AG20443 (cell line): ENCODE measurements around the gene LRRK1.

Experiments used
- DNase-seq: peaks from one replicate; pipeline ENCODE4 v3.0.0; 2012; ENCODE audit warnings: low spot score, mixed read lengths

LRRK1 gene

GRCh38 chr15:101058735-101059134 lies 139.6 kb downstream of the LRRK1 start:
- no peak for DNase-seq

- no peak for DNase-seq
These were observed 140.5 kb downstream of the LRRK1 start for GRCh38 chr15:101059381-101060341.

GRCh38 chr15:101060576-101061551 lies 141.7 kb downstream of the LRRK1 start:
- DNase-seq, result no peak

GRCh38 chr15:101062063-101062462 lies 142.9 kb downstream of the LRRK1 start:
- no peak for DNase-seq

DNA sequence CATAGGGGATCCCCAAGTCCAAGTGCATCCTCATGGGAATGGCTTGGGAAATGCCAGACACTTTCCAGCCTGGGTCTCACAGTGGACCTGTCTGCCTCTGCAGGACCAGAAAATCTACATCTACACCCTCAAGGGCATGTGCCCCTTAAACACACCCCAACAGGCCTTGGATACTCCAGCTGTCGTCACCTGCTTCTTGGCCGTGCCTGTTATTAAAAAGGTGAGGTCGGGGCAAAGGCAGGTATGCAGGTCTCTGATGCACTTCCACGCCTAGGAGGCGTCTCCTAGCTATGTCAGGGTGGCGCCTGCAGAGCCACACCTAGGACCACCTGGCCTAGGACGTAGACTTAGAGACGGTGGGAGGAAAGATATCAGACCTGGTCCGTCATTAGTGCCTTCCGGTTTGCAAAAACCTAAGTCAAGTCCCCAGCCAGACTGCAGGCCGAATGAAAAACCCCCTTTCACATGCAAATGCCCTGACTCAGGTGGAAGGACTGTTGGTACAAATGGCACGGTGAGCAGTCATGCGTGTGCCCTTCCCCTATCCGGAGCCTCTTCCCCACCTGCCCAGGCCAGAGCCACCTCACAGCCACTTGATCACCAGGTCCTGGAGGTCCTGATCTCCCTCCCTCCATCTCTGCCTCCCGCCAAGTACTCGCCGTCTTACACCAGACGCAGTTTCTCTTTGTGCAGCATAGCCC lies 143.5 kb downstream of the LRRK1 start:
- DNase-seq, result no peak

DNA sequence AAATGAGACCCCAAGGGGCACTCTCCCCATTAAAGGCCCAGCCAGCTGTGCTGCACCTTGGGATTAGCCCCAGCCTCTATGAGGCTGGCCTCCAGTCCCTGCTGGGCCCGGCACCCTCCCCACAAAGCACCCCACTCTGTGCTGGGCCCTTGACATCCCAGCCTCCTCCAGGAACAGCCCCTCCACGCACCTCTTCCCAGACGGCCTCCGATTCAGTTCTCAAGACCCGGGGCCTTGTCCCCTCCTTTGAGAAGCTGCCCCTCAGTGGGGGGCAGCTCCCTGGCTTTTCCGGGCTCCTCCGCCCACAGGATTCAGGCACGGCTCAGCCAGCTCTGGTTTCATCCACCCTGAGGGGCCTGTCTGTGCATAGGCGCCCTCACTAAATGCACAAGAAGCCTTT lies 144.1 kb downstream of the LRRK1 start:
- DNase-seq, result no peak

GRCh38 chr15:101063891-101064794 lies 145.0 kb downstream of the LRRK1 start:
- no peak for DNase-seq

GRCh38 chr15:101064795-101065569 lies 145.8 kb downstream of the LRRK1 start:
- DNase-seq, result no peak

DNA sequence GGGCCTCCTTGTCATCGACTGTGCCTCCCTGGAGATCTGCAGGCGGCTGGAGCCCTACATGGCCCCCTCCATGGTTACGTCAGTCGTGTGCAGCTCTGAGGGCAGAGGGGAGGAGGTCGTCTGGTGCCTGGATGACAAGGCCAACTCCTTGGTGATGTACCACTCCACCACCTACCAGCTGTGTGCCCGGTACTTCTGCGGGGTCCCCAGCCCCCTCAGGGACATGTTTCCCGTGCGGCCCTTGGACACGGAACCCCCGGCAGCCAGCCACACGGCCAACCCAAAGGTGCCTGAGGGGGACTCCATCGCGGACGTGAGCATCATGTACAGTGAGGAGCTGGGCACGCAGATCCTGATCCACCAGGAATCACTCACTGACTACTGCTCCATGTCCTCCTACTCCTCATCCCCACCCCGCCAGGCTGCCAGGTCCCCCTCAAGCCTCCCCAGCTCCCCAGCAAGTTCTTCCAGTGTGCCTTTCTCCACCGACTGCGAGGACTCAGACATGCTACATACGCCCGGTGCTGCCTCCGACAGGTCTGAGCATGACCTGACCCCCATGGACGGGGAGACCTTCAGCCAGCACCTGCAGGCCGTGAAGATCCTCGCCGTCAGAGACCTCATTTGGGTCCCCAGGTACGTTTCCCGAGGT lies 146.5 kb downstream of the LRRK1 start:
- no peak for DNase-seq

- no peak for DNase-seq
These were observed 147.6 kb downstream of the LRRK1 start for GRCh38 chr15:101066501-101067408.

DNA sequence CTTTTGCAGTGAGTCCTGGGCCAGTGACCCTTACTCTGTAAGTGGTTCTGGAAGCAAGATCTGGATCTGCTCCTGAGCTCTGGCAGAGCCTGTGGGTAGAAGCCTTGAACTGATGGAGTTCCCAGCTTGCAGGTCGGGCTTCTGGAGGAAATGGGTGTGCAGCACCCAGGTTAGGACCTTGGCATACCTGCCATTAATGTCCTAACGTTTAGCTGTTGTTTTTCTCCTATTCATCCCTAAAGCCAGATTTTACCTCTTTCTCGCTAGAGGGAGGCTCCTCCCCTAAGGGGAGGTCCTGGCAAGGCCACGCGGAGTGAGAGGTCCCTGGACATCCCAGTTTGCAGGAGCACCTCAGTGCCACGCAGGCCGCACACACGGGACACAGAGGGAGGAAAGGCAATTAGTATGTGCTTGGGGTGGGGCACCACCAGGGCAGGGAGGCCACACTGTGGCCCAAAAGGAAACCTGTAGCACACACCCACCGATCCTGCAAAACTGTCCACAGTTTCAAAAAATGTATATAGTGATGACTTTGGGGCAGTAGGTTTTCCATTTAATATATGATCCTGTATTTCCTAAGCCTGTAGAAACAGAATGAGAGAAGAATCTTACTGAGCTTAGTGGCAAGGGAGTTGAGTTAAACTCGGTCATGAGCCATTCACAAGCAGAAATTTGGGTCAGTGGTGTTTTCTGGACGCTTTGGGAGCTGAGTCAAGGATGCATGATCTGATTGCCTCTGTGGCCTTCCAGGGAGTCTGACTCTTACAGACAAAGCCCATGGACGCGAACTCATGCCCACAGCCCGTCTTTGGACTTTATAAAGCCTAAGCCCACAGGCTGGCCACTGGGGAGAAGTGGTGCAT lies 148.7 kb downstream of the LRRK1 start:
- no peak for DNase-seq

DNA sequence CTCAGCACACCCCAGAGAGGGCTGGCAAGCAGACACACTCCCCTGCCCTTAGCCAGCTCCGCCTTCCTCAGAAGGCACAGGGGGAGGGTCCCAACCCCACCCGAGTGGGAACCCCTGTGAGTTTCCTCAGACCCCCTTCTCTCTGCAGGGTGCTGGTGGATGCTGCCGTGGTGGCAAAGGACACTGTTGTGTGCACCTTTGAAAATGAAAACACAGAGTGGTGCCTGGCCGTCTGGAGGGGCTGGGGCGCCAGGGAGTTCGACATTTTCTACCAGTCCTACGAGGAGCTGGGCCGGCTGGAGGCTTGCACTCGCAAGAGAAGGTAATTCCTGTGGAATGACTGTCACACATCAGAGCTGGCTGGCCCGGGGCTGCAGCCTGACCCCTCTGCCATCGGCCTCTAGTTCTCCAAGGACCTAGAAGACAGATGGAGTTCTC lies 149.4 kb downstream of the LRRK1 start:
- no peak for DNase-seq

GRCh38 chr15:101068961-101069653 lies 149.9 kb downstream of the LRRK1 start:
- peak; percentile 25 for DNase-seq

DNA sequence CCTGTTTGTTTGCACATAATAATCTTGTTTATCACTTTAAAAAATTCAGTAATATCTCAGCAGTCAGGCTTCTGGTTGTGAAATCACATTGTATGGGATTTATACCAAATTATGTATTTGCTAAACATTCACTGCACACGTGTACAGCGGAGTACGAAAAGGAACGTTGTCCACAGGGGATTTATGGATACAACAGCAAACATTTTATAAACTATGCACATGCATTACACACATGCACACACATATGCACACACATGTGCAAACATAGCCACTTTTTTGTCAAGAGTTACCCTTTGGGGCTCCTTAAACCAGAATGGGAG lies 150.5 kb downstream of the LRRK1 start:
- no peak for DNase-seq

GRCh38 chr15:101070024-101070423 lies 150.9 kb downstream of the LRRK1 start:
- no peak for DNase-seq

- peak; percentile 76 for DNase-seq
These were observed 151.5 kb downstream of the LRRK1 start for GRCh38 chr15:101070502-101071273.
